ENCODE data around the gene CNNM3. TPM values are rescaled to one million over a fixed set of nuclear protein-coding genes. Genes with fewer than 3 reads are reported as not detected.
"Not testable (repeated sequence)": the region's sequence is repeated elsewhere in the genome, so short reads cannot be mapped to it uniquely, and the experiment has no call there.

Gene CNNM3
- total RNA-seq, 1 donor from 2014 or later = 21.8 TPM

DNA sequence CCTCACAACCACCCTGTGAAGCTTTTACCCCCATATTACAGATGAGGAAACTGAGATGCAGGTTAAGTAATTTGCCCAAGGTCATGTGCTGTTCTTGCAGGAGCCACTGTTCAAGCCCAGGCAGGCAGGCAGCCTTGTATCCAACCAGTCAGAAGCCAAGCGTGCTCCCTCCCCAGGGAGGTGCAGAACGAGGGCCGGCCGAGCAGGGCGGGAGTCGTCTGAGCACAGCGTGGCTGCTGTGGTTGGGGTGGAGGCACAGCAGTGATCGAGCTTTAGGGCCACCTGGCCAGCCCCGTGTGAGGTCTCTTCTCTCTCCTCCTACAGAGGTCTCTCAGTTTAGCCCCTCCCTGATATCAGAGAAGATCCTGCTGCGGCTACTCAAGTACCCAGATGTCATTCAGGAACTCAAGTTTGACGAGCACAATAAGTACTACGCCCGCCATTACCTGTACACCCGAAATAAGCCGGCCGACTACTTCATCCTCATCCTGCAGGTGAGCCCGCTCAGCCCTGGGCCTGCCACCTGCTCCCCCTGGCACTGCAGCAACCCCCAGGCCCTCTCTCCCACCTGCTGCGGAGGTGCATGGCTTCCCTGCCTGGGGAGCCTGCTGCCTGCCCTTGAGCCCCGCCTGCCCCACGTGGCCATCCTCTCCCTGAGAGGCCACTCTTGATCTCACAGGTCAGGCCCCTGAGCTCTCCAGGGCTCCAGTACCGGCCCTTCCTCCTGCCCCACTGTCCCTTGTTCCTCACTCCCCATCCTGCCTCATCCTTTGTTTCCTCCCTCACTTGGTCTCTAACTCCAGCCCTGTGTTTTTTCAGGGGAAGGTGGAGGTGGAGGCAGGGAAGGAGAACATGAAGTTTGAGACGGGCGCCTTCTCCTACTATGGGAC is 17.1 kb upstream of the CNNM3 start:
- DNase-seq (ENCODE audit: low read depth) = no peak

GRCh38 chr2:96799623-96799935 is 16.5 kb upstream of the CNNM3 start:
- DNase-seq (ENCODE audit: low read depth) = no peak

DNA sequence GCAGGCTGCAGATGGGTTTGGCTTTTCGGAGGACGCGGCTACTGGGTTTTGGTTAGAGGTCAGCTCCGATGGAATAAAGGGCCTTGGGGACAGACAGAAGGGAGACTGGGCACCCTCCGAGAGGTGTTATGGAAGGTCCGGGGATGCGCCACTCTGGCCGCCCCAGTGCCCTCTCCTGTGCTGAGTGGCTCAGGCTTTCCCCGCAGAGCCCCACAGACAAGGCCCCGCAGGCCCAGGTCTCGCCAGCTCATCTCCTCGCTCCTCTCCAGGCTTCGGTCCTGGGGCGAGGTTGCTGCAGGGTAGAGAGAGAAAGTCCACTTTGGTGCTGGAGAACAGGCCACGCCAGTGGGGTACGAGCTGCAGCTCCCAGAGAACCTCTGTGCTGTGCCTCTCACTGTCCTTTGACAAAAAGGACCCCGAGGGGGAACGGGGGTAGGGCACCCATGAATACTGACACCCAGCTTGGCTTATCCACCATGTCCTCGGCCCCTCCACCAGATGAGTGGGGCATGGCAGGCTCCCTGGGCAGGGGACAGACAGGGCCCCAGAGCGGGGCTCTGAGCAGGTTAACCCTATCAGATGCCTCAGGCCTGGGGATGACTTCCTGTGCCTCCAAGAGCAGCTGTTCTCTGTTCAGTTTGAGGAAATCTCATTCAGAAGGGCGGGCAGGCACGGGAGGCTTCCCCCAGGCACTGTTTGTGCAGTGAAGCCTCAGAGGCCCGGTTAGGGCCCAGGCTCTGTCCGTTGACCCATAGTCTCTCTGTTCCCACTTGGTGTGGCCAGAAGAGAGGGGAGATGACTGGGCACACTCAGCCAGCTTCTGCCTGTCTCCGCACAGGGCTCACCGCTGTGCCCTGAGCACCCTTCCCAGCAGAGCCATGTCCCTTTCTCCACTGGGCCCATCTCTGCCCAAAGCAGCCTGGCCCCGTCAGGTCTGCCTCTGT is 15.7 kb upstream of the CNNM3 start:
- no peak for DNase-seq (ENCODE audit: low read depth)

GRCh38 chr2:96801005-96801785 is 14.9 kb upstream of the CNNM3 start:
- peak; percentile 51 for DNase-seq (ENCODE audit: low read depth)

GRCh38 chr2:96801786-96802595 is 14.1 kb upstream of the CNNM3 start:
- peak; percentile 26 for DNase-seq (ENCODE audit: low read depth)

- DNase-seq (ENCODE audit: low read depth) = no peak
These were observed 13.3 kb upstream of the CNNM3 start for GRCh38 chr2:96802721-96803120.

DNA sequence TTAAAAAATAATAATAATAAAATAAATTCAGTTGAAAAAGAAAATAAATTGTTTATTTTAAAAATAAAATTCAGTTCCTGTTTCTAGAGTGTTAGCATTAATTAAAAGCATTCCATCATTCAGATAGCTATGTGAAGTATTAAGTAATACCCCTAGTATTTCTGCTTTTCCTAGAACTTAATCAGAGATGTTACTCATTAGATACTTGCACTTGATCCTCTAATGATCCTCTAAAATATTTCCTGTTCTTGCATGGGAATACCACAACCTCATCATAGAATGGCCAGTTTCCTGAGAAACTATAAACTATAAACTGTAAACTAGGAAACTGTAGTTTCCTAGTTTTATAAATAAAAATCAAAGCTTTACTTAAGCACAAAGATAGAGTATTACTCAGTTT is 11.1 kb upstream of the CNNM3 start:
- DNase-seq (ENCODE audit: low read depth) = no peak

GRCh38 chr2:96805946-96806345 is 10.1 kb upstream of the CNNM3 start:
- DNase-seq (ENCODE audit: low read depth) = not testable (repeated sequence)

GRCh38 chr2:96806468-96807126 is 9.5 kb upstream of the CNNM3 start:
- peak; percentile 91 for DNase-seq (ENCODE audit: low read depth)

DNA sequence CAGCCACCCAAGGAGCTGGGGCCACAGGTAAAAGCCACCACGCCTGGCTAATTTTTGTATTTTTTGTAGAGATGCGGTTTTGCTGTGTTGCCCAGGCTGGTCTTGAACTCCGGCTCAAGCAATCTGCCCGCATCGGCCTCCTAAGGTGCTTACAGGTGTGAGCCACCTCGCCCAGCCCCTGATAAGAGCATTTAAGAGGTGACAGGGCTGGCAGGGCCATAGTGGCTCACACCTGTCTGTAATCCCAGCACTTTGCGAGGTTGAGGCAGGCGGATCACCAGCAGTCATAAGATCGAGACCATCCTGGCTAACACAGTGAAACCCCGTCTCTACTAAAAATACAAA is 9.0 kb upstream of the CNNM3 start:
- DNase-seq (ENCODE audit: low read depth) = no peak

DNA sequence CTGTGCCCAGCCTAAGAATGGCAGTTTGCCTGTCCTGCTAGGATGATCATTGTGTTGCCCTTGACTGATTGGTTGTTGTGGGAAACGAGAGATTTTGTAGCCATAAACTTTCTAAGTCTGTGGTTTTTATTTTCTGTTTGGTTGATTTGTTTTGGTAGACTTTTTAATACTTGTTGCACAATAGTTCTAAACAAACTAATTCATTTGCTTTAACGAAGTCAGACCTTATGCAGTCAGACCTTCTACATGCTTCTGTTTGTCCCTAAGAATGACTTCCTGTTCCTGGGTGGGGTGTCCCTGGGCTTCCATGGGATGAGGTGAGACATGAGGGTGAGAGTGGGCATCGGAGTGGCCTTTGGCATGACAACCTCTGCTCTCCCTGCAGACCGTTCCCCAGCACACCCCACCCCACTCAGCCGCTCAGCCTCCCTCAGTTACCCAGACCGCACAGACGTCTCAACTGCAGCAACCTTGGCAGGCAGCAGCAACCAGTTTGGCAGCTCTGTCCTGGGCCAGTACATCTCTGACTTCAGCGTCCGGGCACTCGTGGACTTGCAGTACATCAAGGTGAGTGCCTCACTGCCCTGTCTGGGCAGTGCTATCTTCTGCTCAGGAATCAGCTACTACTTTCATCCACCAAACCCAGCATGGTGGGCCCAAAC is 7.8 kb upstream of the CNNM3 start:
- DNase-seq (ENCODE audit: low read depth) = no peak

- DNase-seq (ENCODE audit: low read depth) = no peak
These were observed 6.7 kb upstream of the CNNM3 start for GRCh38 chr2:96809216-96809882.

DNA sequence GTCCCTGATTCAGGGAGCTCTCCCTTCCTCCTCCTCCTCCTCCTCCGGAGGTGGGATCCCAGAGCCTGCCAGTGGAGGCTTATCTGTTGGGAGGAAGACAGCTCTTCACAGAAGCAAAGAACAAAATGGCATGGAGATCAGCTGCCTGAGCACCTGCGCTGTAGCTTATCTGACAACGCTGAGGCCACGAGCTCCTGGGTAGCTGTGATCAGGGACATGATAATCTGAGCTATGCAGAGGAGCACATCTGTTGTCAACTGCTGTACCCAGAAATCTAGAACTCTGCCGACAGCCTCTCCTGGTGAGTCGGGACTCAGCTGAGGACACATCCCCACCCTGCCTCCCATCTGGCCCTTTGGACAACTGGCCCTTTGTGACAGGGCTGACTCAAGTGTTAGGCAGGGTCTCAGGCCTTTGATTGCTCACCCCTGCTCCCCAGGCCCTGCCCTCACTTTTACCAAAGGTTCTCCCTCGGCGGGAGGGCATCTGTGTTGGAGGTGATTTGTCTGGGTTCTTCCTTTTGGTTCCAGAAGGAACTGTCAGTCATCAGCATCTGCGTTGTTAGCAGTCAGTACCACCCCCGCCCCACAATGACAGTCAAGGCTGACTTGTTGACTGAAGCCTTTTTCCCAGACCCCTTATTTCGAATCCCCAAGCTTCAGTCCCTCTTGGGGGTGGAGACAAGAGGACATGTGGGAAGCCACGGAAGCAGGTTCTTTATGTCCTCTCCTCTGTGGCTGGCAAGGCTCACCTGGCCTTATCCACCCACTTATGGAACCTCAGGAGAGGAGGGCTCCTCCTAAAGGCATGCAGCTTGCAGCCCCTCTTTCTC is 5.9 kb upstream of the CNNM3 start:
- no peak for DNase-seq (ENCODE audit: low read depth)

DNA sequence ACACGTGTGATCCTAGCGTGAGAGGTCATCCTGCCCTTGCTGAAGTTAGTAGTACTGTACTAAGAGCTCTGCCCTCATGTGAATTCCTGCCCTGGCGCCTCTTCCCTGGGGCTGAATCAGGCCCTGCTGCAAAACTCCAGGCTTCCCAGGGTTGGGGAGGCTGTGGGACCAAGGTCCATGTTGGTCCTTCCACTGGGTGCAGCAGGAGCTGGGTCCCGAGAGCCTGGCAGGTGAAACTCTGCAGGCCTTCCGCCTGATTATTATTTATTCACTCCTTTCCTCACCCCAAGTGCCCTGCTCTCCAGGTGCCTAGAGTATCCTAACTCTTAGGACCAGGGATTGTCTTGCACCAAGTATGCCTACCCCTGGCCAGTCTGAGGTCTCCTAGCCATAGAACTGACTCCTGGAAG is 5.3 kb upstream of the CNNM3 start:
- no peak for DNase-seq (ENCODE audit: low read depth)

- no peak for DNase-seq (ENCODE audit: low read depth)
These were observed 4.2 kb upstream of the CNNM3 start for GRCh38 chr2:96811917-96812316.

- DNase-seq (ENCODE audit: low read depth) = no peak
These were observed 2.4 kb upstream of the CNNM3 start for GRCh38 chr2:96813656-96814055.

DNA sequence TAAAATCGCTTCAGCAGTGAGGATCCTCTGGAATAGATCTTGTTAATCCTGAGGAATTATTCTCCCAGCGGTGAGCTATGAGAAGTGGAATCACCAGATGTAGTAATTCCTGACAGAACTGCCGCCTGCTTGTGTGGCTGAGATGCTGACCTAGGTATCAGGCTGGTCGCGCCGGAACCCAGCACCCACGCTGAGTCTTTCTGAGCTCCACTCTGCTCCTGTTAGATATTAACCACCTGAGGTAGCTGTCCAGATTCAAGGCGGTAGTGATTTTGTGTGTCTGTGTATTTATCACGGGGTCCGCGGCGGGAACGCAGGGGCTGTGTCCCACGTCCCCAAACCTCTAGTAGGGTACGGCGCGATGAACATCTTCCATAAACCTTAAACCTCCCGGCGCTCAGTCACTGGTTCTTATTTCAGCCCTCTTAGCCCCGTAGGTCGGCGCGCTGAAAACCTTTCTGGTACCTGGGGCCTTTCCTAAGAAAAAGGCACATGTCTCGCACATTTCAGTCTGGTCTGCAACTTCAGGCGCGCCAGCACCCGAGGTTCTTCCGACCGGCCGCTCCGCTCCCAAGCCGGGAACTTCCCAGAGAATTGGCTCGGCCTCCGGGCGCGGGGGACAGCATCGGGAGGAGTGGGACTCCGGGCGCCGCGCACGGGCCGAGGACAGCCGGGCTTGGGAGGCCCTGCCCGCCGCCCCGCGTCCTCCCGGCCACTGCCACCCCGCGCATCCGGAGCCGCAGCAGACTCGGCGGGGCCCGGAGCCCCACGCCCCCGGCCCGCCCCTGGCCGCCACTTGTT is 542 bp upstream of the CNNM3 start:
- peak; percentile 45 for DNase-seq (ENCODE audit: low read depth)
